HG03575 (cell line): ENCODE measurements around the gene ZNF500.
"Not testable (repeated sequence)": the region's sequence is repeated elsewhere in the genome, so short reads cannot be mapped to it uniquely, and the experiment has no call there.

Experiments
- ATAC-seq: cut with Tn5 transposase; IDR thresholded peaks from one replicate; pipeline ENCODE4 v1.9.1; 2021; ENCODE audit not compliant: unreplicated experiment, insufficient number of reproducible peaks, low FRiP score; ENCODE audit errors: extremely low read depth

The ZNF500 gene

GRCh38 chr16:4797805-4798252 lies 30.9 kb upstream of the ZNF500 start:
- no peak for ATAC-seq

- ATAC-seq: no peak
Observed at GRCh38 chr16:4796982-4797804, 30.2 kb upstream of the ZNF500 start.

GRCh38 chr16:4795828-4796572 lies 29.0 kb upstream of the ZNF500 start:
- ATAC-seq: no peak

GRCh38 chr16:4795181-4795827 lies 28.3 kb upstream of the ZNF500 start, which contains the start of gene SMIM22:
Gene SMIM22 (plus strand): TSS chr16:4795369. CDS start chr16:4795735, 366 bp downstream.
- no peak for ATAC-seq

GRCh38 chr16:4792951-4793513 lies 26.1 kb upstream of the ZNF500 start:
- ATAC-seq: no peak

- ATAC-seq: no peak
Observed at GRCh38 chr16:4790871-4791270, 23.9 kb upstream of the ZNF500 start.

- ATAC-seq: no peak
Observed at GRCh38 chr16:4790261-4790660, 23.3 kb upstream of the ZNF500 start.

- ATAC-seq: no peak
Observed at GRCh38 chr16:4788910-4789309, 21.9 kb upstream of the ZNF500 start.

- no peak for ATAC-seq
Observed at GRCh38 chr16:4788489-4788889, 21.5 kb upstream of the ZNF500 start.

GRCh38 chr16:4787627-4788482 lies 20.9 kb upstream of the ZNF500 start, which contains the start of gene SEPTIN12:
Gene SEPTIN12 (minus strand): TSS chr16:4788345. CDS start chr16:4787645, 700 bp downstream.
- ATAC-seq: no peak

GRCh38 chr16:4787068-4787467 lies 20.1 kb upstream of the ZNF500 start:
- no peak for ATAC-seq

GRCh38 chr16:4785758-4786433 lies 18.9 kb upstream of the ZNF500 start:
- no peak for ATAC-seq

- ATAC-seq: not testable (repeated sequence)
Observed at GRCh38 chr16:4784444-4784987, 17.6 kb upstream of the ZNF500 start.

- ATAC-seq: no peak
Observed at GRCh38 chr16:4783951-4784336, 17.0 kb upstream of the ZNF500 start.

GRCh38 chr16:4783251-4783950 lies 16.4 kb upstream of the ZNF500 start:
- no peak for ATAC-seq

GRCh38 chr16:4780235-4780634 lies 13.3 kb upstream of the ZNF500 start:
- no peak for ATAC-seq

GRCh38 chr16:4778050-4778392 lies 11.1 kb upstream of the ZNF500 start:
- ATAC-seq: no peak
